NCI-H69 (cell line): ENCODE data around the gene ZIC3.
"Not testable (repeated sequence)": the region's sequence is repeated elsewhere in the genome, so short reads cannot be mapped to it uniquely, and the experiment has no call there.

Experiments
- DNase-seq: peaks from one replicate; lab custom pipeline; 2025; lab: John Stamatoyannopoulos, UW

ZIC3 gene

GRCh38 chrX:137565921-137566745 lies at the start of gene ZIC3:
Gene ZIC3 (plus strand): TSS chrX:137566127. CDS start chrX:137566692, 565 bp downstream.
- DNase-seq, result peak; percentile 10

- no peak for DNase-seq
Measured at GRCh38 chrX:137519459-137519858, 46.5 kb upstream of the ZIC3 start.

- no peak for DNase-seq
Measured at GRCh38 chrX:137545711-137546651, 19.9 kb upstream of the ZIC3 start.

- DNase-seq, result no peak
Measured at GRCh38 chrX:137547291-137547690, 18.6 kb upstream of the ZIC3 start.

- no peak for DNase-seq
Measured at GRCh38 chrX:137548261-137548660, 17.7 kb upstream of the ZIC3 start.

GRCh38 chrX:137549073-137549472 lies 16.9 kb upstream of the ZIC3 start:
- DNase-seq, result no peak

- no peak for DNase-seq
Measured at GRCh38 chrX:137549851-137550664, 15.9 kb upstream of the ZIC3 start.

GRCh38 chrX:137550665-137551261 lies 15.2 kb upstream of the ZIC3 start:
- no peak for DNase-seq

GRCh38 chrX:137552098-137552497 lies 13.8 kb upstream of the ZIC3 start:
- not testable (repeated sequence) for DNase-seq

- DNase-seq, result no peak
Measured at GRCh38 chrX:137562096-137562495, 3.8 kb upstream of the ZIC3 start.

GRCh38 chrX:137563681-137564651 lies 2.0 kb upstream of the ZIC3 start:
- DNase-seq, result no peak

- DNase-seq, result no peak
Measured at GRCh38 chrX:137565318-137565904, 516 bp upstream of the ZIC3 start.

GRCh38 chrX:137566746-137567679 lies 1.1 kb downstream of the ZIC3 start:
- DNase-seq, result no peak

- no peak for DNase-seq
Measured at GRCh38 chrX:137567682-137568232, 1.8 kb downstream of the ZIC3 start.

- DNase-seq, result peak; percentile 36
Measured at GRCh38 chrX:137568741-137569469, 3.0 kb downstream of the ZIC3 start.

- DNase-seq, result no peak
Measured at GRCh38 chrX:137569470-137569891, 3.6 kb downstream of the ZIC3 start.

GRCh38 chrX:137573324-137574101 lies 7.6 kb downstream of the ZIC3 start:
- DNase-seq, result no peak
